ENCODE measurements around the gene PLD1.

DNA sequence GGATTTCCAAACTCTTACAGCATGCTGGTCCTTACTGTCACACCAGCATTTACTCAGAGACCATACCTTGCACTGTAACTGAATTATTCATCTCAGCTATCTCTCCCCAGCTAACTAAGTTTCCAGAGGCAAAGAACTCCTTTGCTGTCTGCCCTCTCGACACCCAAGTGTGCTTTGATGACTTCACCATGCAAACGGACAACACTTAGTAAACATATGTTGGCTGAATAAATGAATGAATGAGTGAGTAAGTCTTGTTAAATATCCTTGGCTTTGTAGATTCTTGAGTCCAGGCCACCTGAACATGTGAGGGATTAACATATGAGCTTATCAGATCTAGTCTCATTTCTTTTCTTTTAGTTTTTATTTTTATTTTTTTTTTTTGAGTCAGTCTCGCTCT is 138.2 kb downstream of the PLD1 start:
- TF ChIP-seq POLR2A (IDR thresholded peaks at IDR 0.05) = no peak
- TF ChIP-seq, protein P1, sequence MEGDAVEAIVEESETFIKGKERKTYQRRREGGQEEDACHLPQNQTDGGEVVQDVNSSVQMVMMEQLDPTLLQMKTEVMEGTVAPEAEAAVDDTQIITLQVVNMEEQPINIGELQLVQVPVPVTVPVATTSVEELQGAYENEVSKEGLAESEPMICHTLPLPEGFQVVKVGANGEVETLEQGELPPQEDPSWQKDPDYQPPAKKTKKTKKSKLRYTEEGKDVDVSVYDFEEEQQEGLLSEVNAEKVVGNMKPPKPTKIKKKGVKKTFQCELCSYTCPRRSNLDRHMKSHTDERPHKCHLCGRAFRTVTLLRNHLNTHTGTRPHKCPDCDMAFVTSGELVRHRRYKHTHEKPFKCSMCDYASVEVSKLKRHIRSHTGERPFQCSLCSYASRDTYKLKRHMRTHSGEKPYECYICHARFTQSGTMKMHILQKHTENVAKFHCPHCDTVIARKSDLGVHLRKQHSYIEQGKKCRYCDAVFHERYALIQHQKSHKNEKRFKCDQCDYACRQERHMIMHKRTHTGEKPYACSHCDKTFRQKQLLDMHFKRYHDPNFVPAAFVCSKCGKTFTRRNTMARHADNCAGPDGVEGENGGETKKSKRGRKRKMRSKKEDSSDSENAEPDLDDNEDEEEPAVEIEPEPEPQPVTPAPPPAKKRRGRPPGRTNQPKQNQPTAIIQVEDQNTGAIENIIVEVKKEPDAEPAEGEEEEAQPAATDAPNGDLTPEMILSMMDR (IDR thresholded peaks at IDR 0.05) = no peak

Measured in heart left ventricle (tissue), 13 donors.